ENCODE data around the gene RGS8.

The RGS8 gene

DNA sequence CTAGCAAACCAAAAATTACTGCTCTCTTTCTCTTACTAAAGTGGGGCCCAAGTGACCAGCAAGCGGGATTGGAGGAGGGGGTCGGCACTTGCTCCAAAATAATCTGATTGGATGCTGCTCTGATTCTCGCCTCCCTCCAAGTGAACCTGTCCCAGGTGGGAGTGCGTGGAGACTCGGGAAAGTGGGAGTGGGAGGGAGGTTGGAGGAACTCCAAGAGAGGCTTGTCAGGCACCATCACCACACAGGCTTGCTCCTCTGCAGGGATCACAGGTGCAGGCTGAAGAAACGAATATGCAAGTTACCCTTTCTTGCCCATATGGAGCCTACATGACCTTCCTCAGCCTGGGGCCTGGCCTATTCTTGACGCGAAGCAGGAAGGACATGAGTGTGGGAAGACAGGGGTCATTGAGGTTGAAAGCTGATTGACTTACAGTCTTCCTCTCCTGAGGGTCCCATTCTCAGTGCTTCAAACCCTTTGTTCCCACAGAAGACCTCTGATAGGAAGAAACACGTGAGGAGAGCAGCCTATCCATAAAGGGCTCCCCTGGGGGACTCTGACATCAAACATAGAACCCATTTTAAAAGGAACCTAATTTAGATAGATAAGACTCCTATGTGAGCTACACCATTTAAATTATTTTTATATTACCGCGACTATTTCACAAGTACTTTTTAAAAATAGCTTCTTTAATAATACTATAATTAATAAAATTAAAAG, 14.2 kb downstream of the RGS8 start:
- no peak overlapping the region for H3K27ac Mint-ChIP-seq
- H3K27me3 Mint-ChIP-seq, result peaks cover 20% of the 10 kb centered on the region
- H3K4me1 Mint-ChIP-seq (ENCODE audit: low read depth), result no peaks in the 10 kb centered on the region
- no peaks in the 10 kb centered on the region for H3K9me3 Mint-ChIP-seq
- no peaks in the 10 kb centered on the region for H3K36me3 Mint-ChIP-seq (ENCODE audit: low read depth)
- no peak overlapping the region for H3K4me3 Mint-ChIP-seq
- DNase-seq, result no peak

GRCh38 chr1:182669266-182669665, 15.1 kb downstream of the RGS8 start:
- H3K4me3 Mint-ChIP-seq, result no peak overlapping the region
- H3K36me3 Mint-ChIP-seq (ENCODE audit: low read depth), result no peaks in the 10 kb centered on the region
- H3K9me3 Mint-ChIP-seq, result no peaks in the 10 kb centered on the region
- peaks cover 20% of the 10 kb centered on the region for H3K27me3 Mint-ChIP-seq
- no peak for DNase-seq
- H3K27ac Mint-ChIP-seq, result no peak overlapping the region
- H3K4me1 Mint-ChIP-seq (ENCODE audit: low read depth), result no peaks in the 10 kb centered on the region

DNA sequence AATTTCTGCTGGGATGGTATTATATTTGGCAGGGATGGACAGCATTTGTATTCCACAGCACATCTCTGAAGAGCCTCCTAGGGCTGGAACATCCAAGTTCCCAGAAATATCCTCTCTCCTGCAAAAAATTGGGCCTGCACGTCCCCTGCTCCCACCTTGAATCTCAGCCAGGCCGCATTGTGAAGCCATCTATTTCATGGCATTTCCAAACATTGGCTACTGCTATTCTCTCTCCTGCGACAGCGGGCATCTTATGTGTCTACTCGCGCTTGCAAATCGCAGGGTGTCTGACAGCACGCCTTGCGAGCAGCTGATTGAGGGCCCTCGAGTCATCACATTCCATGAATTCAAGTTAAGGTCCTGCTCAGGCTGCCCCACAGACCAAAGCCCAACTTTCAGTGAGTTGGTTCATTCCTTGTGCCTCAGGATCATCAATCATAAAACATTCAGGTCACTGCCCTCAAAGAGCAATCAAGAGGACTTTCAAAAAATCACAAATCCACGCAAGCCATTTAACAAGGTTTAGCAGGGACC, 15.8 kb downstream of the RGS8 start:
- DNase-seq, result no peak
- Mint-ChIP-seq H3K27me3 (peaks cover 20% of the 10 kb centered on the region), H3K9me3 (no peaks in the 10 kb centered on the region), H3K36me3 (ENCODE audit: low read depth) (no peaks in the 10 kb centered on the region), H3K27ac (no peak overlapping the region), H3K4me3 (no peak overlapping the region), H3K4me1 (ENCODE audit: low read depth) (no peaks in the 10 kb centered on the region)

- no peaks in the 10 kb centered on the region for H3K9me3 Mint-ChIP-seq
- H3K27me3 Mint-ChIP-seq, result peaks cover 25% of the 10 kb centered on the region
- H3K4me1 Mint-ChIP-seq (ENCODE audit: low read depth), result no peaks in the 10 kb centered on the region
- H3K4me3 Mint-ChIP-seq, result no peak overlapping the region
- no peak overlapping the region for H3K27ac Mint-ChIP-seq
- H3K36me3 Mint-ChIP-seq (ENCODE audit: low read depth), result no peaks in the 10 kb centered on the region
- no peak for DNase-seq
Observed at GRCh38 chr1:182667848-182668505, 16.4 kb downstream of the RGS8 start.

DNA sequence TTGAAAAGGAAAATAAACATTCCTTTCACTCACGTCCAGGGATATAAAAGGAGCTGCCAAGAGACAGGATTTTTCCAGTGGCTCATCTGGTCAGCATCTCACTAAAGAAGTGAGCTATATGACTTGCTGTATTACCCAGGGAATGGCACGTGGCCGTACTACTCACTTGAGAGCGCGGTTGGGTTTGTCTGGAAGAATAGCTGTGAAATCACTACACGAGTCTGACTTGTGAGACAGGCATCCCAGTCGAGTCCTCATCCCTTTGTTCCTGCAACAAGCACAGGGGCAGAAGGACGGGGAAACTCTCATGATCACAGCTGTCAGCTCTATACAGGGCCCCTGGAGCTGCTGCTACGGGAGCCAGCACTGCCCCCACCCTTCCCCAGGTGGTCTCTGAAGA, 17.7 kb downstream of the RGS8 start:
- no peak overlapping the region for H3K27ac Mint-ChIP-seq
- no peaks in the 10 kb centered on the region for H3K36me3 Mint-ChIP-seq (ENCODE audit: low read depth)
- no peaks in the 10 kb centered on the region for H3K9me3 Mint-ChIP-seq

GRCh38 chr1:182664296-182664695, 20.1 kb downstream of the RGS8 start:
- Mint-ChIP-seq H3K36me3 (ENCODE audit: low read depth) (no peaks in the 10 kb centered on the region), H3K4me1 (ENCODE audit: low read depth) (no peaks in the 10 kb centered on the region), H3K9me3 (no peaks in the 10 kb centered on the region), H3K27ac (no peak overlapping the region), H3K4me3 (no peak overlapping the region), H3K27me3 (peaks cover 17% of the 10 kb centered on the region)
- DNase-seq, result no peak

More for the DNA sequence above, 17.7 kb downstream of the RGS8 start:
- no peak for DNase-seq
- Mint-ChIP-seq H3K4me1 (ENCODE audit: low read depth) (no peaks in the 10 kb centered on the region), H3K27me3 (peaks cover 24% of the 10 kb centered on the region), H3K4me3 (no peak overlapping the region)

DNA sequence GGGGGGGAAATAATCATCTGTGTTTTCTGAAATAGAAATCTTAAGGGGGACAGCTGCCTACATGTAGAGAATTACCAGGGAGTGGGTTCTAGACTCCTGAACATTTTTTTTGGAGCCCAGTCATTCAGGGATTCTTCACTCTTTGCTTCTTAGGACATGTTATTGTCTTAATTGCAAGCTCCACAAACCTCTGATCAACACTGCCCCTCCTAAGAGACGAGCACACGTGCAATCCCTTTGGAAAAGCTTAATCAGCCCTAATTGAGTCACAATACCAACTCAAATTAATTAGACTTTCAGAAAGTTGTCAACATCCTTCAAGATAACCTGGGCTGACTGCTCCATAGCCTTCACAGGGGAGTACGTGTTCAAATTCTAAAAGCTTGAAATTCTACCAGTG, 21.4 kb downstream of the RGS8 start:
- Mint-ChIP-seq H3K36me3 (ENCODE audit: low read depth) (no peaks in the 10 kb centered on the region), H3K4me3 (no peak overlapping the region), H3K27me3 (peaks cover 21% of the 10 kb centered on the region), H3K4me1 (ENCODE audit: low read depth) (no peaks in the 10 kb centered on the region), H3K27ac (no peak overlapping the region), H3K9me3 (no peaks in the 10 kb centered on the region)
- no peak for DNase-seq

GRCh38 chr1:182662121-182662890, 22.1 kb downstream of the RGS8 start:
- H3K36me3 Mint-ChIP-seq (ENCODE audit: low read depth), result no peaks in the 10 kb centered on the region
- DNase-seq, result no peak
- peaks cover 21% of the 10 kb centered on the region for H3K27me3 Mint-ChIP-seq
- H3K4me3 Mint-ChIP-seq, result no peak overlapping the region
- H3K9me3 Mint-ChIP-seq, result no peaks in the 10 kb centered on the region
- H3K4me1 Mint-ChIP-seq (ENCODE audit: low read depth), result no peaks in the 10 kb centered on the region
- no peak overlapping the region for H3K27ac Mint-ChIP-seq

DNA sequence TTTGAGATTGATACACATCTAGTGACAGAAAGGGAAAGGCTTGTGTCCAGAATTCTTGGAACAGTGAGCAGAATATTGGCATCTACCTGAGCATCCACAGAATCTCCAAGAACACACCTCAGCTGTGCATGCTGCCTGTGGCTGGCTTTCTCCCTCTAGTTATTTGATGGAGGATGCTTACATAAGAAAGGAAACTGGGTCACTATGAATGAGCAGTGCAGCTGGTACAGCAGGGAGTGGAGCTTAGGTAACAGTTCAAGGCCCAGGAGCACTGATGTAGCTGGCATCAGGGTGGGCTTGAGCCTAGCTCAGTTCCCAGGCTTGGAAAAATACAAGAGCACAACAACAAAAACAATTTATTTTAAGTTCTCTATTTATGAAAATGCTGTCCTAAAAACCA, 26.3 kb downstream of the RGS8 start:
- H3K4me3 Mint-ChIP-seq, result no peak overlapping the region
- no peaks in the 10 kb centered on the region for H3K4me1 Mint-ChIP-seq (ENCODE audit: low read depth)
- peaks cover 16% of the 10 kb centered on the region for H3K27me3 Mint-ChIP-seq
- H3K27ac Mint-ChIP-seq, result no peak overlapping the region
- no peak for DNase-seq
- H3K9me3 Mint-ChIP-seq, result no peaks in the 10 kb centered on the region
- H3K36me3 Mint-ChIP-seq (ENCODE audit: low read depth), result no peaks in the 10 kb centered on the region

- Mint-ChIP-seq H3K27me3 (peaks cover 8% of the 10 kb centered on the region), H3K4me1 (ENCODE audit: low read depth) (no peaks in the 10 kb centered on the region), H3K27ac (no peak overlapping the region), H3K9me3 (no peaks in the 10 kb centered on the region), H3K4me3 (no peak overlapping the region), H3K36me3 (ENCODE audit: low read depth) (no peaks in the 10 kb centered on the region)
- DNase-seq, result no peak
Observed at GRCh38 chr1:182656842-182657397, 27.5 kb downstream of the RGS8 start.

- Mint-ChIP-seq H3K36me3 (ENCODE audit: low read depth) (no peaks in the 10 kb centered on the region), H3K27me3 (peaks cover 2% of the 10 kb centered on the region), H3K9me3 (no peaks in the 10 kb centered on the region), H3K4me1 (ENCODE audit: low read depth) (peaks cover 5% of the 10 kb centered on the region), H3K27ac (no peak overlapping the region), H3K4me3 (no peak overlapping the region)
- no peak for DNase-seq
Observed at GRCh38 chr1:182653986-182654385, 30.4 kb downstream of the RGS8 start.

DNA sequence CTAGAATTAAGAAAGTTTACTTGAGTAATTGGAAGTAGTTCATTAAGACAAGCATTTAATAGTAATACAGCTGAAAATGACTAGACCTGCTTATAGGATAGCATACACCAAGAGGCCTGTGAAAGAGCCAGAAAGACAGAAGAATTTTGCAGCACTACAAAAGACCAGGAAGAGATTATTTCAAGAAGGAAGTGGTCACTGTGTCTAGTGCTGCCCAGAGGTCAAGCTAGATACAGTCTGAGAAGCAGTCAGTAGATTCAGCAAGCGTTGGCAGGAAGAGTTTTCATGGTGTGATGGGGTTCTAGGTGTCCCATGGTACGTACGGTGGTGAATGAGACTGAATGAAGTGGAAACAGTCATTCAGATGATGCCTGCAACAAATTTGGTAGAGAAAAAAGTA, 31.5 kb downstream of the RGS8 start:
- H3K27ac Mint-ChIP-seq, result no peak overlapping the region
- H3K36me3 Mint-ChIP-seq (ENCODE audit: low read depth), result no peaks in the 10 kb centered on the region

GRCh38 chr1:182651339-182651724, 33.1 kb downstream of the RGS8 start:
- no peaks in the 10 kb centered on the region for H3K9me3 Mint-ChIP-seq
- no peaks in the 10 kb centered on the region for H3K27me3 Mint-ChIP-seq
- DNase-seq, result no peak
- no peak overlapping the region for H3K27ac Mint-ChIP-seq
- no peak overlapping the region for H3K4me3 Mint-ChIP-seq
- peaks cover 5% of the 10 kb centered on the region for H3K4me1 Mint-ChIP-seq (ENCODE audit: low read depth)
- H3K36me3 Mint-ChIP-seq (ENCODE audit: low read depth), result no peaks in the 10 kb centered on the region

More for the DNA sequence above, 31.5 kb downstream of the RGS8 start:
- Mint-ChIP-seq H3K27me3 (no peaks in the 10 kb centered on the region), H3K9me3 (no peaks in the 10 kb centered on the region), H3K4me3 (no peak overlapping the region), H3K4me1 (ENCODE audit: low read depth) (peaks cover 5% of the 10 kb centered on the region)
- no peak for DNase-seq

- Mint-ChIP-seq H3K27me3 (no peaks in the 10 kb centered on the region), H3K4me3 (no peak overlapping the region), H3K9me3 (no peaks in the 10 kb centered on the region), H3K27ac (no peak overlapping the region), H3K36me3 (ENCODE audit: low read depth) (no peaks in the 10 kb centered on the region), H3K4me1 (ENCODE audit: low read depth) (peaks cover 5% of the 10 kb centered on the region)
- DNase-seq, result no peak
Observed at GRCh38 chr1:182650678-182651338, 33.6 kb downstream of the RGS8 start.
